GF-D8 (cell line): ENCODE measurements around the gene PXYLP1.

Source experiments
- DNase-seq: peaks from one replicate; lab custom pipeline; 2025; lab: John Stamatoyannopoulos, UW

Gene PXYLP1

GRCh38 chr3:141250342-141250741, 18.7 kb downstream of the PXYLP1 start:
- DNase-seq, result no peak

GRCh38 chr3:141250828-141251227, 19.2 kb downstream of the PXYLP1 start:
- DNase-seq, result no peak

- no peak for DNase-seq
These were observed 21.7 kb downstream of the PXYLP1 start for GRCh38 chr3:141253326-141253725.

- no peak for DNase-seq
These were observed 22.2 kb downstream of the PXYLP1 start for GRCh38 chr3:141253811-141254210.

- DNase-seq, result no peak
These were observed 23.7 kb downstream of the PXYLP1 start for GRCh38 chr3:141255137-141255845.

GRCh38 chr3:141255846-141256261, 24.2 kb downstream of the PXYLP1 start:
- DNase-seq, result no peak

- no peak for DNase-seq
These were observed 25.2 kb downstream of the PXYLP1 start for GRCh38 chr3:141256820-141257219.

- no peak for DNase-seq
These were observed 26.3 kb downstream of the PXYLP1 start for GRCh38 chr3:141257961-141258360.

GRCh38 chr3:141258973-141259372, 27.3 kb downstream of the PXYLP1 start:
- no peak for DNase-seq

- no peak for DNase-seq
These were observed 28.4 kb downstream of the PXYLP1 start for GRCh38 chr3:141259821-141260629.

GRCh38 chr3:141260630-141260927, 29.0 kb downstream of the PXYLP1 start:
- DNase-seq, result no peak

GRCh38 chr3:141261472-141262307, 30.1 kb downstream of the PXYLP1 start:
- DNase-seq, result no peak

- DNase-seq, result no peak
These were observed 30.7 kb downstream of the PXYLP1 start for GRCh38 chr3:141262308-141262705.

GRCh38 chr3:141266186-141266585, 34.6 kb downstream of the PXYLP1 start:
- DNase-seq, result no peak

GRCh38 chr3:141266797-141267555, 35.4 kb downstream of the PXYLP1 start:
- DNase-seq, result no peak

GRCh38 chr3:141267629-141268028, 36.0 kb downstream of the PXYLP1 start:
- no peak for DNase-seq

- no peak for DNase-seq
These were observed 36.7 kb downstream of the PXYLP1 start for GRCh38 chr3:141268306-141268705.

- no peak for DNase-seq
These were observed 37.2 kb downstream of the PXYLP1 start for GRCh38 chr3:141268791-141269190.

GRCh38 chr3:141269961-141270360, 38.3 kb downstream of the PXYLP1 start:
- DNase-seq, result no peak

GRCh38 chr3:141271279-141272030, 39.8 kb downstream of the PXYLP1 start:
- DNase-seq, result no peak
